Keratinocyte (primary cell): Measurements from ENCODE around the gene PPRC1. TPM values are rescaled to one million over a fixed set of nuclear protein-coding genes. Genes with fewer than 3 reads are reported as not detected.

ENCODE experiments used
- DNase-seq: peaks from one replicate; pipeline ENCODE4 v3.0.0-alpha.2; 2011; ENCODE audit warnings: low read depth, missing footprints, low spot score
- FAIRE-seq: peaks from 2 replicates; lab custom pipeline; 2011; peaks lifted over from hg19 to GRCh38; lab: Jason Lieb, UNC
- H2AFZ ChIP-seq: 2 replicates; pipeline ENCODE4 v1.6.0; 2012; ENCODE audit warnings: low read length, control low read depth, inconsistent platforms; ENCODE audit not compliant: control insufficient read depth
- H3K27ac ChIP-seq: 2 replicates; pipeline ENCODE4 v1.5.1; 2011; ENCODE audit warnings: low read length; ENCODE audit not compliant: control insufficient read depth, insufficient read depth
- H3K27me3 ChIP-seq: 3 replicates; pipeline ENCODE4 v1.6.0; 2011; ENCODE audit warnings: low read length; ENCODE audit not compliant: control insufficient read depth, insufficient read depth; ENCODE audit errors: extremely low read depth
- H3K36me3 ChIP-seq, 2 experiments: 2 replicates in 1 of 2; 3 replicates in 1 of 2; pipeline ENCODE4 v1.5.1; 2011; ENCODE audit warnings: low read length in 2 of 2, mild to moderate bottlenecking in 1 of 2; ENCODE audit not compliant: control insufficient read depth in 2 of 2, insufficient read depth in 2 of 2; ENCODE audit errors: extremely low read depth in 1 of 2
- H3K4me1 ChIP-seq: 3 replicates; pipeline ENCODE4 v1.5.1; 2011; ENCODE audit warnings: low read length; ENCODE audit not compliant: control insufficient read depth, insufficient read depth; ENCODE audit errors: extremely low read depth
- H3K4me2 ChIP-seq: 3 replicates; pipeline ENCODE4 v1.6.0; 2011; ENCODE audit warnings: low read depth, low read length; ENCODE audit not compliant: control insufficient read depth, insufficient read depth; ENCODE audit errors: extremely low read depth
- H3K4me3 ChIP-seq, 3 experiments: fragments of 200-600 bp in 1 of 3; sonication (generic) in 1 of 3; 2 replicates in 2 of 3; 3 replicates in 1 of 3; pipeline ENCODE4 v1.5.1; 2011 to 2016; ENCODE audit warnings: low read length in 3 of 3, mild to moderate bottlenecking in 3 of 3, control low read depth in 2 of 3, inconsistent platforms in 1 of 3, low read depth in 1 of 3, mixed read lengths in 1 of 3, mixed run types in 1 of 3, moderate library complexity in 1 of 3; ENCODE audit not compliant: control insufficient read depth in 2 of 3, insufficient read depth in 2 of 3; ENCODE audit errors: extremely low read depth in 1 of 3
- H3K79me2 ChIP-seq: 2 replicates; pipeline ENCODE4 v1.6.0; 2012; ENCODE audit warnings: low read length; ENCODE audit not compliant: control insufficient read depth, insufficient read depth
- H3K9ac ChIP-seq: 3 replicates; pipeline ENCODE4 v1.6.0; 2011; ENCODE audit warnings: low read length; ENCODE audit not compliant: control insufficient read depth, insufficient read depth; ENCODE audit errors: extremely low read depth
- H3K9me1 ChIP-seq: 3 replicates; pipeline ENCODE4 v1.6.0; 2011; ENCODE audit warnings: low read length; ENCODE audit not compliant: control insufficient read depth, insufficient read depth; ENCODE audit errors: extremely low read depth
- H3K9me3 ChIP-seq: 2 replicates; pipeline ENCODE4 v1.5.1; 2012; ENCODE audit warnings: low read depth, low read length; ENCODE audit not compliant: control insufficient read depth
- H4K20me1 ChIP-seq: 3 replicates; pipeline ENCODE4 v1.6.0; 2011; ENCODE audit warnings: low read length; ENCODE audit not compliant: control insufficient read depth, insufficient read depth; ENCODE audit errors: extremely low read depth
- EZH2 ChIP-seq: IDR thresholded peaks from one replicate; pipeline ENCODE4 v1.6.1; 2012; ENCODE audit warnings: inconsistent platforms, mild to moderate bottlenecking, low read length, moderate library complexity
- dilution Hi-C: fragments of 300-500 bp; cut with MboI; formaldehyde crosslinking; loops from one replicate; pipeline ENCODE4 v1.7.0; 2020; ENCODE audit warnings: low sequenced_read_pairs; ENCODE audit not compliant: extremely low pct_ligation_motif_present
- polyA plus RNA-seq, 5 experiments: library from polyadenylated mRNA; depleted of rRNA in 3 of 5; stranded (reverse) in 3 of 5; stranded (forward) in 1 of 5; unstranded in 1 of 5; fragments of >200 nt; gene quantifications; 1 replicate in 1 of 5; 2 replicates in 3 of 5; 3 replicates in 1 of 5; pipeline versions ENCODE4 v1.2.1 to v1.2.3, GENCODE V29; 2011 to 2012; ENCODE audit warnings: missing spikeins in 2 of 5, low read depth in 1 of 5, low replicate concordance in 1 of 5
- TF ChIP-seq, protein P1 (sequence below), 3 experiments: IDR thresholded peaks in 1 of 3; conservative IDR thresholded peaks in 1 of 3; optimal IDR thresholded peaks in 1 of 3; 2 replicates in 2 of 3; 3 replicates in 1 of 3; pipeline versions ENCODE3 to v1.5.1; 2011; ENCODE audit warnings: low read length in 3 of 3, mild to moderate bottlenecking in 3 of 3, moderate library complexity in 2 of 3, control low read depth in 1 of 3, inconsistent platforms in 1 of 3; ENCODE audit not compliant: insufficient read depth in 2 of 3; ENCODE audit errors: extremely low read depth in 1 of 3

The PPRC1 gene
- polyA plus RNA-seq, 1 donor (not counting 4 experiments of a cell fraction or from before 2014, with no cell fraction given) = 17.9 TPM

DNA sequence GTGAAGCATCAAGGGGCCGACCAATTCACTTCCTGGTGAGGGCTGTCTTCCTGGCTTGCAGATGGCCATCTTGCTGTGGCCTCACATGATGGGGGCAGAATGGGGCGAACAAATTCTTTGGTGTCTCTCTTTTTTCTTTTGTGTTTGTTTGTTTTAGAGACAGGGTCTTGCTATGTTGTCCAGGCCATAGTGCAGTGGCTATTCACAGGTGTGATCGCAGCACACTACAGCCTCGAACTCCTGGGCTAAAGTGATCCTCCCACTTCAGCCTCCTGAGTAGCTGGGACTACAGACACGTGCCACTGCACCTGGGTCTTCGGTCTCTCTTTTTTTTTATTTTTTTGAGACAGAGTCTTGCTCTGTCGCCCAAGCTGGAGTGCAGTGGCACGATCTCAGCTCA is 39.4 kb downstream of the PPRC1 start:
- Histone ChIP-seq H4K20me1 (no peaks in the 10 kb centered on the region), H3K79me2 (no peaks in the 10 kb centered on the region), H3K4me1 (no peaks in the 10 kb centered on the region), H3K4me3 (no peak overlapping the region), H3K36me3 (no peaks in the 10 kb centered on the region), H3K4me2 (no peak overlapping the region), H3K9me1 (no peaks in the 10 kb centered on the region), H3K27me3 (peaks cover 5% of the 10 kb centered on the region), H3K27ac (no peak overlapping the region), H3K9me3 (no peaks in the 10 kb centered on the region), H2AFZ (no peak overlapping the region), H3K9ac (no peak overlapping the region)
- FAIRE-seq (no peak), DNase-seq (no peak)
- dilution Hi-C loops = no loop called here
- TF ChIP-seq, protein P1, sequence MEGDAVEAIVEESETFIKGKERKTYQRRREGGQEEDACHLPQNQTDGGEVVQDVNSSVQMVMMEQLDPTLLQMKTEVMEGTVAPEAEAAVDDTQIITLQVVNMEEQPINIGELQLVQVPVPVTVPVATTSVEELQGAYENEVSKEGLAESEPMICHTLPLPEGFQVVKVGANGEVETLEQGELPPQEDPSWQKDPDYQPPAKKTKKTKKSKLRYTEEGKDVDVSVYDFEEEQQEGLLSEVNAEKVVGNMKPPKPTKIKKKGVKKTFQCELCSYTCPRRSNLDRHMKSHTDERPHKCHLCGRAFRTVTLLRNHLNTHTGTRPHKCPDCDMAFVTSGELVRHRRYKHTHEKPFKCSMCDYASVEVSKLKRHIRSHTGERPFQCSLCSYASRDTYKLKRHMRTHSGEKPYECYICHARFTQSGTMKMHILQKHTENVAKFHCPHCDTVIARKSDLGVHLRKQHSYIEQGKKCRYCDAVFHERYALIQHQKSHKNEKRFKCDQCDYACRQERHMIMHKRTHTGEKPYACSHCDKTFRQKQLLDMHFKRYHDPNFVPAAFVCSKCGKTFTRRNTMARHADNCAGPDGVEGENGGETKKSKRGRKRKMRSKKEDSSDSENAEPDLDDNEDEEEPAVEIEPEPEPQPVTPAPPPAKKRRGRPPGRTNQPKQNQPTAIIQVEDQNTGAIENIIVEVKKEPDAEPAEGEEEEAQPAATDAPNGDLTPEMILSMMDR (optimal IDR thresholded peaks at IDR 0.05 in 1 of 3, IDR thresholded peaks at IDR 0.05 in 1 of 3, conservative IDR thresholded peaks at IDR 0.05 in 1 of 3; ENCODE audit: extremely low read depth in 1 of 3, insufficient read depth in 2 of 3, low read length in 3 of 3) = no peak
- no peak for TF ChIP-seq EZH2

DNA sequence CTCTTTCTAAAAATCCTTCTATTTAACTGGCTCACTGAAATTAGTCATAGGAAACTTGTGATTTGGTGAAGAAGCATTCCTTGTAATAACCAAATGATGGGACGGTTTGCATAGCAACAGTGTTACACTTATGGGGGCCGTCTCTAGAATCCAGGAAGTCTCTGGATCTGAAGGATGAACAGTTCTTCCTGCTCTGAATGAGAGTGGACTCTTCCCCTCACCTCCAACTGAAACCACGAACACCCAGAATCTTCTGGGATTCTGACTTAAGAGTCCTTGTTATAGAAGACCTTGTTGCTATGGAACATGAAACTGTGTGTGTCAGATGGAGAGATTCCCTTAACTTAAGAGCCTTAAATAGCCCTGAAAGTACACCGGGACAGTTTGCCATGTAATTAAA is 42.6 kb downstream of the PPRC1 start:
- Histone ChIP-seq H3K4me1 (no peaks in the 10 kb centered on the region), H3K27ac (no peak overlapping the region), H3K27me3 (peaks cover 5% of the 10 kb centered on the region), H3K9me1 (no peaks in the 10 kb centered on the region), H4K20me1 (no peaks in the 10 kb centered on the region), H3K36me3 (no peaks in the 10 kb centered on the region), H3K9ac (no peak overlapping the region), H3K9me3 (no peaks in the 10 kb centered on the region), H3K79me2 (no peaks in the 10 kb centered on the region), H2AFZ (no peak overlapping the region), H3K4me2 (no peak overlapping the region), H3K4me3 (no peak overlapping the region)
- DNase-seq (no peak), FAIRE-seq (no peak)
- dilution Hi-C loops = no loop called here
- TF ChIP-seq, protein P1 (optimal IDR thresholded peaks at IDR 0.05 in 1 of 3, IDR thresholded peaks at IDR 0.05 in 1 of 3, conservative IDR thresholded peaks at IDR 0.05 in 1 of 3; ENCODE audit: extremely low read depth in 1 of 3, insufficient read depth in 2 of 3, low read length in 3 of 3) = no peak
- no peak for TF ChIP-seq EZH2
